ENCODE measurements around the gene ARID1B.

Gene ARID1B

GRCh38 chr6:156851454-156851921 lies 74.3 kb downstream of the ARID1B start:
- DNase-seq (ENCODE audit: low read depth in 3 of 3) = no peak

- no peak for DNase-seq (ENCODE audit: low read depth in 3 of 3)
Measured at GRCh38 chr6:156852147-156852857, 75.1 kb downstream of the ARID1B start.

GRCh38 chr6:156852858-156853216 lies 75.7 kb downstream of the ARID1B start:
- no peak for DNase-seq (ENCODE audit: low read depth in 3 of 3)

- no peak for DNase-seq (ENCODE audit: low read depth in 3 of 3)
Measured at GRCh38 chr6:156853733-156854132, 76.6 kb downstream of the ARID1B start.

- no peak for DNase-seq (ENCODE audit: low read depth in 3 of 3)
Measured at GRCh38 chr6:156854466-156855161, 77.4 kb downstream of the ARID1B start.

- no peak for DNase-seq (ENCODE audit: low read depth in 3 of 3)
Measured at GRCh38 chr6:156857573-156857972, 80.4 kb downstream of the ARID1B start.

- no peak for DNase-seq (ENCODE audit: low read depth in 3 of 3)
Measured at GRCh38 chr6:156859686-156860085, 82.5 kb downstream of the ARID1B start.

GRCh38 chr6:156862711-156863110 lies 85.5 kb downstream of the ARID1B start:
- peak in 1 of 3 experiments; percentile 52 for DNase-seq (ENCODE audit: low read depth in 3 of 3)

- no peak for DNase-seq (ENCODE audit: low read depth in 3 of 3)
Measured at GRCh38 chr6:156863504-156863903, 86.3 kb downstream of the ARID1B start.

GRCh38 chr6:156864557-156864956 lies 87.4 kb downstream of the ARID1B start:
- DNase-seq (ENCODE audit: low read depth in 3 of 3) = no peak

- DNase-seq (ENCODE audit: low read depth in 3 of 3) = no peak
Measured at GRCh38 chr6:156865019-156865629, 87.9 kb downstream of the ARID1B start.

GRCh38 chr6:156866220-156867015 lies 89.2 kb downstream of the ARID1B start:
- peak in 1 of 3 experiments; percentile 17 for DNase-seq (ENCODE audit: low read depth in 3 of 3)

- no peak for DNase-seq (ENCODE audit: low read depth in 3 of 3)
Measured at GRCh38 chr6:156867121-156867520, 89.9 kb downstream of the ARID1B start.

- DNase-seq (ENCODE audit: low read depth in 3 of 3) = no peak
Measured at GRCh38 chr6:156868385-156868784, 91.2 kb downstream of the ARID1B start.

- no peak for DNase-seq (ENCODE audit: low read depth in 3 of 3)
Measured at GRCh38 chr6:156869980-156870398, 92.8 kb downstream of the ARID1B start.

- DNase-seq (ENCODE audit: low read depth in 3 of 3) = no peak
Measured at GRCh38 chr6:156870924-156871539, 93.9 kb downstream of the ARID1B start.

- DNase-seq (ENCODE audit: low read depth in 3 of 3) = no peak
Measured at GRCh38 chr6:156872903-156873302, 95.7 kb downstream of the ARID1B start.

GRCh38 chr6:156873654-156874380 lies 96.6 kb downstream of the ARID1B start:
- DNase-seq (ENCODE audit: low read depth in 3 of 3) = no peak

GRCh38 chr6:156875062-156875461 lies 97.9 kb downstream of the ARID1B start:
- DNase-seq (ENCODE audit: low read depth in 3 of 3) = no peak

GRCh38 chr6:156876302-156876701 lies 99.1 kb downstream of the ARID1B start:
- DNase-seq (ENCODE audit: low read depth in 3 of 3) = no peak
